ENCODE results near the gene CSH2. TPM values are rescaled to one million over a fixed set of nuclear protein-coding genes. Genes with fewer than 3 reads are reported as not detected.
A peak's percentile ranks its signal among the peaks of the same experiment; 100 is the strongest.

Gene CSH2
- total and polyA plus RNA-seq, 2 of the 8 experiments (the other 6 are each of a cell fraction or from before 2014, with no cell fraction given): 0.43 TPM; not detected in 1

- peaks cover 20% of the 10 kb centered on the region for H3K79me1 ChIP-seq (ENCODE audit: low read depth, low read length)
- TF ChIP-seq JUN (IDR thresholded peaks at IDR 0.05; ENCODE audit: low read depth, low read length) (no peak), CEBPB (IDR thresholded peaks at IDR 0.05; ENCODE audit: low read depth, low read length) (peak; percentile 66), SP2 (IDR thresholded peaks at IDR 0.05; ENCODE audit: low read length) (no peak), USF2 (IDR thresholded peaks at IDR 0.05; ENCODE audit: low read length) (no peak)
- no peaks in the 10 kb centered on the region for H3K9me3 ChIP-seq (ENCODE audit: insufficient read depth in 2 of 2, low read depth in 1 of 2, low read length in 1 of 2)
- H3K23ac ChIP-seq (ENCODE audit: insufficient read length): no peak overlapping the region
- H3K56ac ChIP-seq (replicated peaks; ENCODE audit: insufficient read length, low read depth, low read length): no peak overlapping the region
- H3K9ac ChIP-seq (replicated peaks in 1 of 4; ENCODE audit: extremely low read depth in 1 of 4, low read depth in 3 of 4, low read length in 3 of 4): peak overlapping the region in 1 of 4 experiments; percentile 8; a peak in 1 of 7 replicates
- no peak overlapping the region for H3K4ac ChIP-seq (replicated peaks; ENCODE audit: insufficient read length, low read depth, low read length)
- no peak overlapping the region for H4K5ac ChIP-seq (ENCODE audit: insufficient read length, low read depth, low read length)
- 55% methylated on average over 6 of the region's 7 CpGs; no CpG with 5 or more reads in 1 of the 2 experiments for WGBS, 2 experiments (ENCODE audit: extremely low coverage in 1 of 2, insufficient coverage in 1 of 2, insufficient read length in 1 of 2, insufficient replicate concordance in 2 of 2, low coverage in 1 of 2, low lambda C conversion rate in 2 of 2, missing lambda C conversion rate in 1 of 2)
- H3K27me3 ChIP-seq (replicated peaks in 1 of 4; ENCODE audit: control insufficient read depth in 3 of 4, extremely low read depth in 1 of 4, insufficient read depth in 3 of 4, low read length in 3 of 4): no peaks in the 10 kb centered on the region
- no peak overlapping the region for H2AFZ ChIP-seq (ENCODE audit: low read length)
- POLR2A ChIA-PET (ENCODE audit: partially characterized antibody): interaction anchor here (1.0 to 32.3 kb wide), 8 partner anchors 10 to 307 kb away, joined by 3 to 593 read pairs (median 4); partner anchors contain the start of genes CCDC47, DDX42, FTSJ3 and LIMD2
- peak overlapping the region; percentile 9; the same call in 1 of the 2 replicates for H2BK15ac ChIP-seq (ENCODE audit: low read length)
- H4K20me1 ChIP-seq (replicated peaks in 1 of 2; ENCODE audit: control insufficient read depth in 1 of 2, insufficient read depth in 2 of 2, low read length in 2 of 2): peaks cover 1 to 8% of the 10 kb centered on the region in 2 experiments
- peak overlapping the region; percentile 5 to 54; a peak in 3 of 4 replicates for H3K4me2 ChIP-seq (ENCODE audit: insufficient read depth in 1 of 2, low read depth in 2 of 2, low read length in 2 of 2)
- H3K27ac ChIP-seq (ENCODE audit: low read depth, low read length): peak overlapping the region; percentile 31; the same call in 1 of the 2 replicates
- CTCF ChIA-PET (ENCODE audit: partially characterized antibody): interaction anchor here (0.8 to 2.9 kb wide), 10 partner anchors 8 to 138 kb away, joined by 3 to 15 read pairs (median 6); no protein-coding TSS in a partner anchor
- H3K79me2 ChIP-seq (ENCODE audit: control insufficient read depth in 1 of 2, insufficient read depth in 2 of 2, low read length in 2 of 2): peaks cover 11 to 42% of the 10 kb centered on the region in 2 experiments
- H2BK20ac ChIP-seq (ENCODE audit: low read length): no peak overlapping the region
- DNase-seq (ENCODE audit: low read depth in 1 of 2, low spot score in 2 of 2) (no peak), FAIRE-seq (no peak)
- no peak overlapping the region for H2BK12ac ChIP-seq (ENCODE audit: low read depth, low read length)
- peak overlapping the region in 3 of 4 experiments; percentile 10 to 23 (median 19); a peak in 2 of 8 replicates for H3K4me3 ChIP-seq (ENCODE audit: extremely low read depth in 1 of 4, insufficient read depth in 2 of 4, low read depth in 3 of 4, low read length in 4 of 4)
- no peak overlapping the region for H2AK5ac ChIP-seq (ENCODE audit: low read depth, low read length)
- no peak overlapping the region for H2BK120ac ChIP-seq (replicated peaks; ENCODE audit: low read depth, low read length)
- peak overlapping the region; percentile 10; the same call in 1 of the 2 replicates for H3K18ac ChIP-seq (ENCODE audit: extremely low read depth, low read length)
- H4K91ac ChIP-seq (replicated peaks; ENCODE audit: insufficient read length, low read length): peak overlapping the region; percentile 48
- H3K14ac ChIP-seq (ENCODE audit: insufficient read length): no peak overlapping the region
- H2BK5ac ChIP-seq (ENCODE audit: low read depth, low read length): peak overlapping the region; percentile 71; the same call in 1 of the 2 replicates
- H3K23me2 ChIP-seq (ENCODE audit: low read depth, low read length): peaks cover 8% of the 10 kb centered on the region
- H4K8ac ChIP-seq (ENCODE audit: extremely low read depth, insufficient read depth, low read length): 0 out of 2 replicates have a peak overlapping the region, but pooled peaks have one; percentile 40
- H3K4me1 ChIP-seq (replicated peaks in 1 of 4; ENCODE audit: control insufficient read depth in 3 of 4, insufficient read depth in 4 of 4, low read length in 3 of 4): peaks cover 3 to 28% (median 26%) of the 10 kb centered on the region in 4 experiments
- peaks cover 9 to 14% (median 11%) of the 10 kb centered on the region in 4 experiments for H3K36me3 ChIP-seq (ENCODE audit: control insufficient read depth in 2 of 4, insufficient read depth in 4 of 4, low read length in 3 of 4)
Measured at GRCh38 chr17:63838631-63839171, 34.8 kb downstream of the CSH2 start.

All from H1 (cell line).